ENCODE measurements around the gene WSCD1. TPM values are rescaled to one million over a fixed set of nuclear protein-coding genes. Genes with fewer than 3 reads are reported as not detected.

Gene WSCD1
- total and polyA plus RNA-seq, 2 donors (not counting 1 experiment from before 2014, with no cell fraction given): not detected

DNA sequence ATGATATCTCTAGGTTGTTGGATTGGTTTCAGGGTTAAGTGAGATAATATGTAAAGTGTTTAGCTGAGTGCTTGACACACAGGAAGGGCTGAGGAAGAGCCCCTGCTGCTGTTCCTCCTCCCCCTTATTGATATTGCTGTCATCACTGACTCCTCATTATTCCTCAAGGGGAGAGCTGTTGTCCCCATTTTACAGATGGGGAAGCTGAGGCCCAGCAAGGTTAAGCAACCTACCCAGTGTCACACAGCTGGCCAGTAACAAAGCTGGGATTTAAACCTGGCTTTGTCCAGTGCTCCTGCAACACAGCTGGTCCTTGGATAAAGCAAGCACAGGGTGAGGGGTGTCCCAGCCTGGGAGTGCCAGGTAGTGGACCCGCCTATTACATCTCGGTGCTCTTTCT lies 9.8 kb downstream of the WSCD1 start:
- ChIA-PET POLR2A (no interaction called here), CTCF (interaction anchor here (1.7 kb wide), 1 partner anchor 11 kb away, joined by 7 read pairs; no protein-coding TSS in a partner anchor)
- Histone ChIP-seq H3K4me2 (replicated peaks; ENCODE audit: low read depth, low read length, poor library complexity, severe bottlenecking) (no peak overlapping the region), H4K20me1 (ENCODE audit: control insufficient read depth, insufficient read depth, low read length, poor library complexity, severe bottlenecking) (no peaks in the 10 kb centered on the region), H3K27ac (ENCODE audit: low read length in 2 of 2) (no peak overlapping the region), H3K27me3 (replicated peaks in 1 of 4; ENCODE audit: control extremely low read depth in 1 of 4, control insufficient read depth in 3 of 4, insufficient read depth in 4 of 4, low read length in 3 of 4) (no peaks in the 10 kb centered on the region), H3K9ac (ENCODE audit: low read length) (no peak overlapping the region), H3K36me3 (replicated peaks in 1 of 2; ENCODE audit: control extremely low read depth in 1 of 2, control insufficient read depth in 1 of 2, extremely low read depth in 1 of 2, insufficient read depth in 2 of 2, low read length in 1 of 2) (no peaks in the 10 kb centered on the region), H3K9me3 (ENCODE audit: control extremely low read depth in 1 of 3, control insufficient read depth in 2 of 3, insufficient read depth in 1 of 3, low read length in 2 of 3) (no peaks in the 10 kb centered on the region), H2AFZ (ENCODE audit: insufficient read depth, low read depth, low read length, poor library complexity, severe bottlenecking) (no peak overlapping the region), H3K4me1 (ENCODE audit: control insufficient read depth in 2 of 2, insufficient read depth in 2 of 2, low read length in 2 of 2) (no peaks in the 10 kb centered on the region), H3K4me3 (ENCODE audit: control extremely low read depth in 1 of 5, extremely low read depth in 1 of 5, insufficient read depth in 1 of 5, low read depth in 2 of 5, low read length in 4 of 5) (no peak overlapping the region), H3K79me2 (ENCODE audit: control insufficient read depth, insufficient read depth, low read length) (no peaks in the 10 kb centered on the region)
- Mint-ChIP-seq H3K27ac (no peak overlapping the region), H3K4me3 (no peak overlapping the region), H3K9me3 (ENCODE audit: insufficient read depth) (no peaks in the 10 kb centered on the region), H3K27me3 (peaks cover 3% of the 10 kb centered on the region), H3K4me1 (no peaks in the 10 kb centered on the region)
- DNase-seq (no peak), ATAC-seq (ENCODE audit: low read depth) (no peak)
- TF ChIP-seq EZH2 (IDR thresholded peaks at IDR 0.05; ENCODE audit: borderline replicate concordance, insufficient read depth, low read depth, low read length, poor library complexity, severe bottlenecking): no peak
- TF ChIP-seq, protein P1, sequence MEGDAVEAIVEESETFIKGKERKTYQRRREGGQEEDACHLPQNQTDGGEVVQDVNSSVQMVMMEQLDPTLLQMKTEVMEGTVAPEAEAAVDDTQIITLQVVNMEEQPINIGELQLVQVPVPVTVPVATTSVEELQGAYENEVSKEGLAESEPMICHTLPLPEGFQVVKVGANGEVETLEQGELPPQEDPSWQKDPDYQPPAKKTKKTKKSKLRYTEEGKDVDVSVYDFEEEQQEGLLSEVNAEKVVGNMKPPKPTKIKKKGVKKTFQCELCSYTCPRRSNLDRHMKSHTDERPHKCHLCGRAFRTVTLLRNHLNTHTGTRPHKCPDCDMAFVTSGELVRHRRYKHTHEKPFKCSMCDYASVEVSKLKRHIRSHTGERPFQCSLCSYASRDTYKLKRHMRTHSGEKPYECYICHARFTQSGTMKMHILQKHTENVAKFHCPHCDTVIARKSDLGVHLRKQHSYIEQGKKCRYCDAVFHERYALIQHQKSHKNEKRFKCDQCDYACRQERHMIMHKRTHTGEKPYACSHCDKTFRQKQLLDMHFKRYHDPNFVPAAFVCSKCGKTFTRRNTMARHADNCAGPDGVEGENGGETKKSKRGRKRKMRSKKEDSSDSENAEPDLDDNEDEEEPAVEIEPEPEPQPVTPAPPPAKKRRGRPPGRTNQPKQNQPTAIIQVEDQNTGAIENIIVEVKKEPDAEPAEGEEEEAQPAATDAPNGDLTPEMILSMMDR (IDR thresholded peaks at IDR 0.05): no peak
- WGBS (ENCODE audit: insufficient coverage): 92% methylated on average over 2 of the region's 2 CpGs
- intact Hi-C loops (cut with micrococcal nuclease): no loop called here

DNA sequence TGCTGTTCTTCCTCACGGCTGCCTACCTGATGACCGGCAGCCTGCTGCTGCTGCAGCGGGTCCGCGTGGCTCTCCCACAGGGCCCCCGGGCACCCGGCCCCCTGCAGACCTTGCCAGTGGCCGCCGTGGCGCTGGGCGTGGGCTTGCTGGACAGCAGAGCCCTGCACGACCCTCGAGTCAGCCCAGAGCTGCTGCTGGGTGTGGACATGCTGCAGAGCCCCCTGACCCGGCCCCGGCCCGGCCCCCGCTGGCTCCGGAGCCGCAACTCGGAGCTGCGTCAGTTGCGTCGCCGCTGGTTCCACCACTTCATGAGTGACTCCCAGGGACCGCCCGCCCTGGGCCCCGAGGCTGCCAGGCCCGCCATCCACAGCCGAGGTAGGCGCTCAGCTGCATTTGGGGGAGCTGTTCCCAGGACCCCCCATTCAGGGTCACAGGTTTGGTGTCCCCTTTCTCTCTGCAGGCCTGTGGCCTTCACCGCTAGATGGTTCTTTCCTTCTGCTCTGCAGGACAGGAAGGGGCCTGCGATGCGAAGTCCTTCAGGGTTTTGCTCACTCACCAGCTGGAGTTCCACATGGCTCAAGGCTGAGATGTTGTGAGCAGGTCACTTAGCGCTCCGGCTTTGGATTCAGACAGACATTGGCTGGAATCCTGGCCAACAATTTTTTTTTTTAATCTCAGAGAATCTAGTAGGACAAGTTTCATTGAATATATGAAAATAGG lies 10.7 kb downstream of the WSCD1 start:
- Histone ChIP-seq H3K27me3 (replicated peaks in 1 of 4; ENCODE audit: control extremely low read depth in 1 of 4, control insufficient read depth in 3 of 4, insufficient read depth in 4 of 4, low read length in 3 of 4) (no peaks in the 10 kb centered on the region), H4K20me1 (ENCODE audit: control insufficient read depth, insufficient read depth, low read length, poor library complexity, severe bottlenecking) (no peaks in the 10 kb centered on the region), H3K9ac (ENCODE audit: low read length) (no peak overlapping the region), H3K36me3 (replicated peaks in 1 of 2; ENCODE audit: control extremely low read depth in 1 of 2, control insufficient read depth in 1 of 2, extremely low read depth in 1 of 2, insufficient read depth in 2 of 2, low read length in 1 of 2) (no peaks in the 10 kb centered on the region), H3K9me3 (ENCODE audit: control extremely low read depth in 1 of 3, control insufficient read depth in 2 of 3, insufficient read depth in 1 of 3, low read length in 2 of 3) (no peaks in the 10 kb centered on the region), H3K4me1 (ENCODE audit: control insufficient read depth in 2 of 2, insufficient read depth in 2 of 2, low read length in 2 of 2) (no peaks in the 10 kb centered on the region), H3K4me2 (replicated peaks; ENCODE audit: low read depth, low read length, poor library complexity, severe bottlenecking) (no peak overlapping the region), H3K79me2 (ENCODE audit: control insufficient read depth, insufficient read depth, low read length) (no peaks in the 10 kb centered on the region), H2AFZ (ENCODE audit: insufficient read depth, low read depth, low read length, poor library complexity, severe bottlenecking) (no peak overlapping the region), H3K27ac (ENCODE audit: low read length in 2 of 2) (no peak overlapping the region), H3K4me3 (ENCODE audit: control extremely low read depth in 1 of 5, extremely low read depth in 1 of 5, insufficient read depth in 1 of 5, low read depth in 2 of 5, low read length in 4 of 5) (no peak overlapping the region)
- WGBS (ENCODE audit: insufficient coverage): 93% methylated on average over 35 of the region's 35 CpGs
- Mint-ChIP-seq H3K9me3 (ENCODE audit: insufficient read depth) (no peaks in the 10 kb centered on the region), H3K27ac (no peak overlapping the region), H3K4me3 (no peak overlapping the region), H3K4me1 (no peaks in the 10 kb centered on the region), H3K27me3 (no peaks in the 10 kb centered on the region)
- ChIA-PET POLR2A (no interaction called here), CTCF (interaction anchor here (1.7 kb wide), 1 partner anchor 12 kb away, joined by 7 read pairs; no protein-coding TSS in a partner anchor)
- intact Hi-C loops (cut with micrococcal nuclease): no loop called here
- ATAC-seq (ENCODE audit: low read depth) (no peak), DNase-seq (no peak)
- TF ChIP-seq, protein P1 (IDR thresholded peaks at IDR 0.05): no peak
- TF ChIP-seq EZH2 (IDR thresholded peaks at IDR 0.05; ENCODE audit: borderline replicate concordance, insufficient read depth, low read depth, low read length, poor library complexity, severe bottlenecking): no peak
